ENCODE measurements around the gene ANO7. TPM values are rescaled to one million over a fixed set of nuclear protein-coding genes. Genes with fewer than 3 reads are reported as not detected.

The ANO7 gene
- total and polyA plus RNA-seq, 2 of the 13 experiments (the other 11 are each of a cell fraction or from before 2014, with no cell fraction given): 4.1 to 4.9 TPM

- TF ChIP-seq, protein P1, sequence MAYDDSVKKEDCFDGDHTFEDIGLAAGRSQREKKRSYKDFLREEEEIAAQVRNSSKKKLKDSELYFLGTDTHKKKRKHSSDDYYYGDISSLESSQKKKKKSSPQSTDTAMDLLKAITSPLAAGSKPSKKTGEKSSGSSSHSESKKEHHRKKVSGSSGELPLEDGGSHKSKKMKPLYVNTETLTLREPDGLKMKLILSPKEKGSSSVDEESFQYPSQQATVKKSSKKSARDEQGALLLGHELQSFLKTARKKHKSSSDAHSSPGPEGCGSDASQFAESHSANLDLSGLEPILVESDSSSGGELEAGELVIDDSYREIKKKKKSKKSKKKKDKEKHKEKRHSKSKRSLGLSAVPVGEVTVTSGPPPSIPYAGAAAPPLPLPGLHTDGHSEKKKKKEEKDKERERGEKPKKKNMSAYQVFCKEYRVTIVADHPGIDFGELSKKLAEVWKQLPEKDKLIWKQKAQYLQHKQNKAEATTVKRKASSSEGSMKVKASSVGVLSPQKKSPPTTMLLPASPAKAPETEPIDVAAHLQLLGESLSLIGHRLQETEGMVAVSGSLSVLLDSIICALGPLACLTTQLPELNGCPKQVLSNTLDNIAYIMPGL (CRISPR knock-in tag; IDR thresholded peaks at IDR 0.05; ENCODE audit: borderline replicate concordance in 1 of 2, low read depth in 1 of 2): no peak; a peak in 1 of 4 replicates
- TF ChIP-seq CREBL2 (CRISPR knock-in tag; IDR thresholded peaks at IDR 0.05; ENCODE audit: borderline replicate concordance) (no peak), MED8 (CRISPR knock-in tag; IDR thresholded peaks at IDR 0.05; ENCODE audit: insufficient replicate concordance) (peak; percentile 59), WIZ (CRISPR knock-in tag; IDR thresholded peaks at IDR 0.05) (no peak), MLLT10 (CRISPR knock-in tag; IDR thresholded peaks at IDR 0.05) (no peak), SRY (CRISPR knock-in tag; IDR thresholded peaks at IDR 0.05) (no peak; the same call in 1 of the 2 replicates), NFYB (CRISPR knock-in tag; IDR thresholded peaks at IDR 0.05) (no peak), KLF12 (CRISPR knock-in tag; IDR thresholded peaks at IDR 0.05; ENCODE audit: borderline replicate concordance) (no peak), RNF219 (CRISPR knock-in tag; IDR thresholded peaks at IDR 0.05) (no peak), ZNF749 (CRISPR knock-in tag; IDR thresholded peaks at IDR 0.05; ENCODE audit: borderline replicate concordance) (no peak), ZNF572 (CRISPR knock-in tag; IDR thresholded peaks at IDR 0.05) (no peak), MNT (IDR thresholded peaks at IDR 0.05) (no peak), MEF2D (CRISPR knock-in tag; IDR thresholded peaks at IDR 0.05) (no peak), HMG20B (CRISPR knock-in tag; conservative IDR thresholded peaks at IDR 0.05) (no peak), ZNF713 (CRISPR knock-in tag; IDR thresholded peaks at IDR 0.05) (no peak)
- TF ChIP-seq, protein P2, sequence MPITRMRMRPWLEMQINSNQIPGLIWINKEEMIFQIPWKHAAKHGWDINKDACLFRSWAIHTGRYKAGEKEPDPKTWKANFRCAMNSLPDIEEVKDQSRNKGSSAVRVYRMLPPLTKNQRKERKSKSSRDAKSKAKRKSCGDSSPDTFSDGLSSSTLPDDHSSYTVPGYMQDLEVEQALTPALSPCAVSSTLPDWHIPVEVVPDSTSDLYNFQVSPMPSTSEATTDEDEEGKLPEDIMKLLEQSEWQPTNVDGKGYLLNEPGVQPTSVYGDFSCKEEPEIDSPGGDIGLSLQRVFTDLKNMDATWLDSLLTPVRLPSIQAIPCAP (CRISPR knock-in tag; IDR thresholded peaks at IDR 0.05; ENCODE audit: low read depth): no peak
- TF ChIP-seq, protein P3, sequence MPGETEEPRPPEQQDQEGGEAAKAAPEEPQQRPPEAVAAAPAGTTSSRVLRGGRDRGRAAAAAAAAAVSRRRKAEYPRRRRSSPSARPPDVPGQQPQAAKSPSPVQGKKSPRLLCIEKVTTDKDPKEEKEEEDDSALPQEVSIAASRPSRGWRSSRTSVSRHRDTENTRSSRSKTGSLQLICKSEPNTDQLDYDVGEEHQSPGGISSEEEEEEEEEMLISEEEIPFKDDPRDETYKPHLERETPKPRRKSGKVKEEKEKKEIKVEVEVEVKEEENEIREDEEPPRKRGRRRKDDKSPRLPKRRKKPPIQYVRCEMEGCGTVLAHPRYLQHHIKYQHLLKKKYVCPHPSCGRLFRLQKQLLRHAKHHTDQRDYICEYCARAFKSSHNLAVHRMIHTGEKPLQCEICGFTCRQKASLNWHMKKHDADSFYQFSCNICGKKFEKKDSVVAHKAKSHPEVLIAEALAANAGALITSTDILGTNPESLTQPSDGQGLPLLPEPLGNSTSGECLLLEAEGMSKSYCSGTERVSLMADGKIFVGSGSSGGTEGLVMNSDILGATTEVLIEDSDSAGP (CRISPR knock-in tag; IDR thresholded peaks at IDR 0.05; ENCODE audit: borderline replicate concordance): no peak
- TF ChIP-seq, protein P4, sequence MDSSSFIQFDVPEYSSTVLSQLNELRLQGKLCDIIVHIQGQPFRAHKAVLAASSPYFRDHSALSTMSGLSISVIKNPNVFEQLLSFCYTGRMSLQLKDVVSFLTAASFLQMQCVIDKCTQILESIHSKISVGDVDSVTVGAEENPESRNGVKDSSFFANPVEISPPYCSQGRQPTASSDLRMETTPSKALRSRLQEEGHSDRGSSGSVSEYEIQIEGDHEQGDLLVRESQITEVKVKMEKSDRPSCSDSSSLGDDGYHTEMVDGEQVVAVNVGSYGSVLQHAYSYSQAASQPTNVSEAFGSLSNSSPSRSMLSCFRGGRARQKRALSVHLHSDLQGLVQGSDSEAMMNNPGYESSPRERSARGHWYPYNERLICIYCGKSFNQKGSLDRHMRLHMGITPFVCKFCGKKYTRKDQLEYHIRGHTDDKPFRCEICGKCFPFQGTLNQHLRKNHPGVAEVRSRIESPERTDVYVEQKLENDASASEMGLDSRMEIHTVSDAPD (CRISPR knock-in tag; IDR thresholded peaks at IDR 0.05): no peak
Measured at GRCh38 chr2:241223211-241224017, 34.9 kb downstream of the ANO7 start (continued).
